Posterior cingulate gyrus (tissue), 11 donors: ENCODE data around the gene ACOT7.
A peak's percentile ranks its signal among the peaks of the same experiment; 100 is the strongest.

Experiments used
- DNase-seq, 10 donors: peaks; one replicate each; pipeline versions ENCODE4 v3.0.0 to v3.0.0-alpha.2; 2020 to 2021; ENCODE audit warnings: mixed read lengths in 3 of 10
- intact Hi-C: fragments of 100-400 bp; cut with DNase I; formaldehyde crosslinking; loops from one replicate; pipeline ENCODE4 v1.15.1; 2023

The ACOT7 gene

GRCh38 chr1:6260433-6260934 is 133.1 kb downstream of the ACOT7 start:
- intact Hi-C loops = no loop called here
- DNase-seq = no peak

DNA sequence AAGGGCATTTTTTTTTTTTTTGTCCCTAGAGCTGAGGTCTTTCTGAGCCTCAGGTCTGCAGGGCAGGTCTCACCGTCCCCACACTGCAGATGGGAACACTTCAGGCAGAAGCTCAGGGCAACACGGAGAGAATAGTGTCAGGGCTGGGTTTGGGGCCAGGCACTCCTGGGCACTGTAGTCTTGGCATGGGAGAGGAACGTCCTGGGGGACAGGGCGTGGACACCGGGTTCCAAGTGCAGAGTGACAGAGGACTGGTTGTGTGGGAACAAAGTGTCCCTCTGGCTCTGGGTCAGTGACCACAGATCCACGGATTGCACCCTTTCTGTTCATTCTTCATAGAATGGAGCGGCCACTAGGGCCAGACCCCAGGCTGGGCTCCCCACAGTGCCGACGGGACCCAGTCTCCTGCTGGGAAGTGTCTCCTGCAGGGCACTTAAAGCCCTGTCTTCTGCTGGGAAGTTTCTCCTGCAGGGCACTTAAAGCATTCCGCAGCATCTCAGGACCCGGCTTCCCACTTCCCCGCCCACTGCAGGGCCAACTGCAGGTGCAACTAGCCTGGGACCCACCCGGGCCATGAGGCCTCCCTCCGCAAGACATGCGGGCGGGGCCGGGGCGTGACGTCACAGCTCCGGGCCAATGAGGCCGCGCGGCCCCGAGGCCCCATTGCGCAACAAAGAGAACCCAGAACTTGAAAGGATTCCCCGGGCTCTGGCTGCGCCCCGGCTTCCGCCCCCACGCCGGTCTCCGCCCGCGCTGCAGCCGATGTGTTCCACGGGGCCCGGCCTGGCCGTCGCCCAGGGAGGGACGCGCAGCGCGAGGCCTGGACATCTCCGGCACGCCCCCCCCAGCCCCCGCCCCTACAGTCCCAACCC is 133.8 kb downstream of the ACOT7 start:
- peak in 8 of 10 donors; percentile 41 to 93 (median 52) for DNase-seq
- intact Hi-C loops = no loop called here

- DNase-seq = no peak
- intact Hi-C loops = no loop called here
These were observed 134.9 kb downstream of the ACOT7 start for GRCh38 chr1:6258675-6259074.

DNA sequence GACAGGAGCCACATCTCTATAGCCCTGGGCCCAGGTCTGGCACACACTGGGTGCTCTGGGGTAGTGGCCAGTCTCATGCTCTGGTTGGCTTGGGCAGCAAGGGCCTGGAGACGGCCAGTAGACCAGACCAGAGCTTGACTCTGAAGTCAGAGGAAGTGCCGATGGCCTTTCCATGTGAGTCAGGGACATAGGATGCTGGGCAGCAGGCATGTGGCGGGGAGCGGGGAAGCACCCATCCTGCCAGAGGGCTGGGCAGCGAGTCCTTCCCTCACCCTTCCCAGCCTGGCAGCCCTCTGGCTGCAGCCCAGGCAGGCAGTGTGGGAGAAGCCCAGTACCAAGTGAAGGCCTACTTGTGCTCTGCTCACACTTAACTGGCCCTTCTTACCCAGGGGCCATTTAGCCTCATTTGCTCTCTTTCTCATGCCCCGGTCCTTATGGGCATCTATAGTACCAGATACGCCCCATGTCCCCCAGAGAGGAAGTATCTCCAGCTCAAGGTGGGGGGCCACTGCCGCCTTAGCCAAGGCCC is 136.0 kb downstream of the ACOT7 start:
- no peak for DNase-seq
- intact Hi-C loops = no loop called here

DNA sequence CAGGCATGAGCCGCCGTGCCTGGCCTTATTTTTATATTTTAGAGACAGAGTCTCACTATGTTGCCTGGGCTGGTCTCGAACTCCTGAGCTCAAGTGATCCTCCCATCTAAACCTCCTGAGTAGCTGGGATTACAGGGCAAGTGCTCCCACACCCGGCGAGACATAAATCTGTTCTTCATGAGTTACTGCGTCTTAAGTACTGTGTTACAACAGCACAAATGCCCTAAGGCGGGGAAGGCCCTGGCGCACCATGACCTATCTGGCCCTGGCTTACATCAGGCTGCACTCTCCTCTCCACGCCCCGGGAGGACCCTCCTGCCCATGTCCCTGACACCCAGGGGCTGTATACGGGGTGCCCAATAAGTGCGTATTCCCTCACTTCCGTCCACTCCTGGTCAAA is 136.9 kb downstream of the ACOT7 start:
- intact Hi-C loops = no loop called here

GRCh38 chr1:6254691-6255090 is 138.9 kb downstream of the ACOT7 start:
- intact Hi-C loops = no loop called here
- DNase-seq = no peak

More for the DNA sequence above, 136.9 kb downstream of the ACOT7 start:
- DNase-seq = no peak

GRCh38 chr1:6253380-6253779 is 140.2 kb downstream of the ACOT7 start:
- DNase-seq = no peak

DNA sequence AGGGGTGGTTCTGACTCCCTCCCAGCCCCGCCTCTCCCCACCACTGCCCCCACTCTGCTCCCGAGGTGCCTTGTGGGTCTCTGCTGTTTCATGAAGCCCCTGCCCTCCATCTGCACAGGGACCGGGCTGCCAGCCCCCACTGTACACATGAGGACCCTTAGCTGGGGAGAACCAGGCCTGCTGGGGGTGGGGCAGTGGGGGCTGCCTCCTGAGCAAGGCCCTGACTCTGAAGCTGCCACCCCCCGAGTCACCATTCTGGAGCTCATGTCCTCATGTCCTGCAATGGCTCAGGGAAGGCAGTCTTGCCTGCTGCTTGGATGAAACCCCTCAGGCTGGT is 141.2 kb downstream of the ACOT7 start:
- intact Hi-C loops = no loop called here

More at GRCh38 chr1:6253380-6253779, 140.2 kb downstream of the ACOT7 start:
- intact Hi-C loops = no loop called here

GRCh38 chr1:6251681-6252373 is 141.7 kb downstream of the ACOT7 start:
- intact Hi-C loops = no loop called here
- DNase-seq = peak in 1 of 10 donors; percentile 37

More for the DNA sequence above, 141.2 kb downstream of the ACOT7 start:
- DNase-seq = peak in 1 of 10 donors; percentile 77

- intact Hi-C loops = no loop called here
- peak in 2 of 10 donors; percentile 39 to 62 for DNase-seq
These were observed 142.3 kb downstream of the ACOT7 start for GRCh38 chr1:6251233-6251632.

GRCh38 chr1:6249739-6250689 is 143.6 kb downstream of the ACOT7 start:
- intact Hi-C loops = loop anchor here (5.0 to 10.0 kb wide), 2 partner anchors 92 to 185 kb away; no protein-coding TSS in a partner anchor
- DNase-seq = peak in 3 of 10 donors; percentile 27 to 80 (median 77)

GRCh38 chr1:6248932-6249738 is 144.4 kb downstream of the ACOT7 start:
- intact Hi-C loops = loop anchor here (5.0 to 10.0 kb wide), 2 partner anchors 93 to 186 kb away; no protein-coding TSS in a partner anchor
- peak in 1 of 10 donors; percentile 83 for DNase-seq

DNA sequence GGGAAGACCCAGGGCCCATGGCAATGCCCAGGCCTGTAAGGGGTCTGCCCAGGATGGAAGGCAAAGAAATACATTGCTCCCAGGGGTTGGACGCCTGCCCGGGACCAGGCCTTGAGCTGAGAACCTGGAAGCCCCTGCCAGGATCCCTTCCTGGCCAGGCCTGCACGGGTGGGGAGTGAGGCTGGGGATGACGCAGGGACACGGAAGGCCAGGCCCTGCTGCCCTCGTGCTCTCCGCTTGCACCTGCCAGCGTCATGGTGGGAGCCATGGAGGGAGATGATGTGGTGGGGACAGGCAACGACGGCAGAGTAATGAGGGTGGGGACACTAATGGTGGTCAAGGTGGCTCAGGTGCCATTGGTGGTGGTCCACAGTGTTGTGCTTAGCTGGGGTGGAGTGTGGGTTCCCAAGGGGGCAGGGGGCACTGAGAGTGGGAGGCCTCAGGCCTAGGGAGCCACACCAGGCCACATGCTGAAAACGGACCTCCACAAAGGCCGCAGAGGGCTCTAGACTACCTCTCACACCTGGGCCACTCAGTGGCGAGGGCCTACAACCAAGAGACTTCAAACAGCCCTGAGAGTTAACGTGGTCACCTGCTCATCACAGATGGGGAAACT is 145.3 kb downstream of the ACOT7 start:
- DNase-seq = peak in 1 of 10 donors; percentile 63
- intact Hi-C loops = loop anchor here (5.0 to 10.0 kb wide), 2 partner anchors 94 to 187 kb away; no protein-coding TSS in a partner anchor

DNA sequence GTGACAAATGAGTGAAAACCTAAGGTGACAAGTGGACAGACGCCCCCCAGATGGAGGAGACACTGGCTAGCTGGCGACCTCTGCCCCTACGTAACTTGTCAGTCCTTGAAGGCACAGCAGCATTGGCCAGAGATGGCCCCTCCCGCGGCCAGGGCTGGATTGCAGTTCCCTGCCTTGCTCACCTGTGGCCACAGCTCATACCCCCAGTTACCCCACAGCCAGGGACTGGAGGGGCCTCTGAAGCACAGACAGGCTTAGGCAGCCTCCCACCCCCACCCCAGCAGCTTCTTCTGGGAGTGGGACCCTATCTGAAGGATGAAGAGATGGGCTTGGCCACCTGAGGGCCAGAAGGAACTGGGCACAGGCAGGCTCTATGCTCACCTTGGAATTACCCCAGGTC is 145.9 kb downstream of the ACOT7 start:
- DNase-seq = no peak
- intact Hi-C loops = loop anchor here (5.0 to 10.0 kb wide), 2 partner anchors 95 to 187 kb away; no protein-coding TSS in a partner anchor

DNA sequence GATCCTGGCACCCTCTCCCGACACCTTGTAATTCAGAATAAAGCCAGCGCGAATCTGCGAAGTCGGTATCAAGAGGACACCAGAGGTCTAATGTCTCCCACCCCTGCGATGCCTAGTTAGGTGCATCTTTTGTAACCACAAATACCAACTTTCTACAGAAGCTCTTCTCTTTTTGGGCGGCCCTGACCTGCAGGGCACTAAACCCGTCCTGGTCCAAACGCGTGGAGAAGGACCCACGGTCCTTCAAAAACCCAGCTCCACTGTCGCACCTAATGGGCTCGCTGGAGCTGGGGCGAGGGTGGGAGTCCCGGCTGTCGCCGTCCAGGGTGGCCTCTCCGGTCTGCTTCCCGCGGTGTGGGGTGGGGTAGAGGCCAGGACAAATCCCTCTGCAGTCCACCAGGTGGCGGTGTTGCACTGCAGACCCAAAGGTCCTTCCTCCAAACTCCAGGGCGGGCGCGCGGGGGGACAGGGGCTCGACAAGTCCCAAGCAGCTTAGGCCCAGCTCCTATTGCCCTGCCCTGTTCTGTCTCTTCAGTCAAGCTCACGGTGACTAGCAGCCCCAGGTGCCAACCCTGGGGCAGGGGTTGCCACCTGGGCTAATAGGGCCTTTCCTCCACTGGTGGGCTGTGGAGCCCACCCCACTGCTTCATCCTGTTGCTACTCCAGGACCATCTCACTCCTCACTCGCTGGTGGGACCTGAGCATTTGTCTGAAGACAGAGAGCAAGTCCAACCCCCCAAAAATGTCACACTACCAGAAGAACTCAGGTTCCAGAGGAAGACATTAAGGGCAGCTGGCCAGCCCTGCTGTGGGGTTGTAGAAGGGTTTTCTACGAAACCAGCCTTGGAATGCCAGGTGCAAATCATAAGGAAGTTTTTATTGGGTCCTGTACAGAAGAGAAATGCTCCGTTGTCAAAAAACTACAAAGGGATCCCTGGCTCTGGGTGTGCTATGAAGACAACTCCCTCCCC is 146.8 kb downstream of the ACOT7 start:
- DNase-seq = peak; percentile 66 to 97 (median 84)
- intact Hi-C loops = loop anchor here (1.0 to 10.0 kb wide), 3 partner anchors 96 to 188 kb away; no protein-coding TSS in a partner anchor

DNA sequence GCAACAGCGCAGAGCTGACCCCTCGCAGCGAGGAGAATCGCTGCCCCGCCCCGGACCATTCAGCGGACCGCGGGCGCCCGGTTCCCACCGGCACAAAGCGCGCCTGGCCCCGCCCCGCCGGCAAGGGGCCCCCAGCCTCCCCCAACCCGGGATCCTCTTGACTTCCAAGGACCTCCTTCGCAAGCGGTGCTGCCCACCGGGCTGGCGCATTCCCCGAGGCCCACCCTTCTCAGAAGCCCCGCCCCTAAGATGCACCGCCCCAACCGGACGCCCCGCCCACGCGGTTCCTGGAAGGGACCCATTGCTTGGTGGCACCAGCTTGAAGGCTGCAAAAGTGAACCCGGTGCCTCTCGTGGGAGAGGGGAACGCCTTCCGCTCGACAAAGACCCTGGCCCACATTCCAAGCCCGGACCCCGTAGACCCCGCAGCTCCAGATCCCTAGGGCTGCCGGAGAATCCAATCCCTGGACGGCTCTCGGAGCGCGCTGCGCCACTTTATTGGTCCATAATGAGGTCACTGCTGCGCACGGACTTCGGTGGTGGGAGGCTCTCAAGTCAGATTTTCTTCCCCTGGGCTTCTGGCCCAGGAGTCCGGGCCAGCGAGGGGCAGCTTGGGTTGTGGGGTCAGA is 147.6 kb downstream of the ACOT7 start:
- no peak for DNase-seq
- intact Hi-C loops = loop anchor here (1.0 to 10.0 kb wide), 4 partner anchors 96 to 193 kb away; no protein-coding TSS in a partner anchor
